Hematopoietic multipotent progenitor cell treated with erythropoietin and hydrocortisone succinate and interleukin-3 and kit ligand, for 8 days (in vitro differentiated cells): ENCODE results near the gene USP12.
"Not testable (repeated sequence)": the region's sequence is repeated elsewhere in the genome, so short reads cannot be mapped to it uniquely, and the experiment has no call there.

Source experiments
- DNase-seq: peaks from one replicate; pipeline ENCODE4 v3.0.0-alpha.2; 2015

USP12 gene

DNA sequence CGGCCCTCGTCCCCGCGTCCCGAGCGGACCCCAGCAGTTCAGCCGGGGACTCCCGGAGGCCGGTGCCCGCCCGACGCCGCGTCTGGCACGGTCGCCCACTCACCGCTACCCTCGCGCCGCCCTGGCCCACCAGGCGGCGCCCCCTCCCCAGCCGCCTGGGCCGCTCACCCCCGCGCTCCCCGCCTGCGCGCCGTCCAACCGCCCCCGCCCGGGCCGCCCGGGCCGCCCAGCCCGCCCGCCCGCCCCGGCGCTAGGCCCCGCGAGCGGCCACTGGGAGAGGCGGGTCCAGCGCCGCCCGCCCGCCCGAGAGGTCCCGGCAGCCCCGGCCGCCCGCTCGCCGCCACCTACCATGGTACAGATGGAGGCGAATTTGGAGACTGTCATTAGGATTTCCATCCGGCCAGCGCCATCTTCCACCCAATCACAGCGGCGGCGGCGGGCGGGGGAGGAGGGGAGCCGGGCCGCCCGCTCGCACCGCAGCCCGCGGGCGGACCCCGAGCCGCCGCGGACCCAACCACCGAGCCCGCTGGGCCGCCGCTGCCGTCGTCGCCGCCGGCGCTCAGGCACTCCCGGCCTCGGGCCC lies at the start of gene USP12:
TSS of gene USP12 (minus strand) at position 568 of the 583 bp plus-strand sequence. CDS start at position 396, 172 bp downstream.
- DNase-seq = no peak

DNA sequence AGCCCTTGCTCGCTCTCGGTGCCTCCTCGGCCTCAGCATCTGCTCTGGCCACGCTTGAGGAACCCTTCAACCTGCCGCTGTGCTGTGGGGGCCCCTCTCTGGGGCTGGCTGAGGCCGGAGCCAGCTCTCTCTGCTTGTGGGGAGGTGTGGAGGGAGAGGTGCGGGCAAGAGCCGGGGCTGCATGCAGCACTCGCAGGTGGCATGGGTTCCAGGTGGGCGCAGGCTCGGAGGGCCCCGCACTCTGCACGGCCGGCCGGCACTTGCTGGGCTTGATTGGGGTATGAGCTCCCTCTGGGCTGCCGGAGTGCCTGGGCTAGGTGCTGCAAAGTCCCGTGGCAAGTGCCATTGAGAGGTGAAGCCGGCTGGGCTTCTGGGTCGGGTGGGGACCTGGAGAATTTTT lies 48.0 kb upstream of the USP12 start:
- DNase-seq = no peak

DNA sequence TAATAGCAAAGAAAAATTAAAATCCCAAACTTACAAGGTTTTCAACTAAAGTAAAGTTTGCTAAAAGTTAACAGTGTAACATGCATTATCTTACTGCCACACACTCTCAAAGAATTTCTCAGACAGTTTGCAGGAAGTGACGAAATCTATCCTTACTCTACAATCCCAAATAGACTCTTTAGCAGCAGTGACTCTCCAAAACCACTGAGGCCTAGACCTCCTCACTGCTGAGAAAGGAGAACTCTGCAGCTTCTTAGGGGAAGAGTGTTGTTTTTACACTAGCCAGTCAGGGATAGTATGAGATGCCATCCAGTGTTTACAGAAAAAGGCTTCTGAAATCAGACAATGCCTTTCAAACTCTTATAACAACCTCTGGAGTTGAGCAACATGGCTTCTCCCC lies 47.2 kb upstream of the USP12 start:
- peak; percentile 32 for DNase-seq

- peak; percentile 59 for DNase-seq
Observed at GRCh38 chr13:27217791-27218190, 46.2 kb upstream of the USP12 start.

GRCh38 chr13:27213386-27213785 lies 41.8 kb upstream of the USP12 start:
- DNase-seq = not testable (repeated sequence)

DNA sequence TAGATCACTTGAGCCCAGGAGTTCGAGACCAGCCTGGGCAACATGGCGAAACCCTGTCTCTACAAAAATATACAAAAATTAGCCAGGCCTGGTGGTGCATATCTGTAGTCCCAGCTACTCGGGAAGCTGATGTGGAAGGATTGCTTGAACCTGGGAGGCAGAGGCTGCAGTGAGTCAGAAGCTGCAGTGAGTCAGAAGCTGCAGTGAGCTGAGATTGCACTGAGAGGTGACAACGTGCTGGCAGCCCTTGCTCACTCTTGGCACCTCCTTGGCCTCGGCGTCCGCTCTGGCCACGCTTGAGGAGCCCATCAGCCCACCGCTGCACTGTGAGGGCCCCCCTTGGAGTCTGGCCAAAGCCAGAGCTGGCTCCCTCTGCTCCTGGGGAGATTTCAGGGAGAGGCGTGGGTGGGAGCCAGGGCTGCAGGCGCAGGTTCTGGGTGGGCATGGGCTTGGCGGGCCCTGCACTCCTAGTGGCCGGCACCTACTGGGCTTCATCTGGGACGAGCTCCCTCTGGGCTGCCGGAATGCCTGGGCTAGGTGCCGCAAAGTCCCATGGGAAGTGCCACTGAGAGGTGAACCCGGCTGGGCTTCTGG lies 40.3 kb upstream of the USP12 start:
- DNase-seq = no peak

DNA sequence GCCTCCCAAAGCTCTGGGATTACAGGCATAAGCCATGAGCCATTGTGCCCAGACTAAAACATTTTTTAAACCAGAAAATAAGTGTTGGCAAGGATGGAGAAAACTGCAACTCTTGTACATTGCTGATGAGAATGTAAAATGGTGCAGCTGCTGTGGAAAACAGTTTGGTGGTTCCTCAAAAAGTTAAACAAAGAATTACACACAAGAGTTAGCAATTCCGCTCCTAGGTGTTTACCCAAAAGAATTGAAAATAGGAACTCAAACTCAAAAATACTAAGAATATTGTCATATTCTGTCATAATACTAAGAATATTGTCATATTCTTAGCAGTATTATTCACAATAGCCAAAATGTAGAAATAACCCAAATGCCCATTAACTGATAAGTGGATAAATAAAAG lies 39.7 kb upstream of the USP12 start:
- no peak for DNase-seq

- no peak for DNase-seq
Observed at GRCh38 chr13:27208514-27208913, 36.9 kb upstream of the USP12 start.

- peak; percentile 56 for DNase-seq
Observed at GRCh38 chr13:27203854-27204253, 32.2 kb upstream of the USP12 start.

- DNase-seq = peak; percentile 23
Observed at GRCh38 chr13:27203186-27203585, 31.6 kb upstream of the USP12 start.

DNA sequence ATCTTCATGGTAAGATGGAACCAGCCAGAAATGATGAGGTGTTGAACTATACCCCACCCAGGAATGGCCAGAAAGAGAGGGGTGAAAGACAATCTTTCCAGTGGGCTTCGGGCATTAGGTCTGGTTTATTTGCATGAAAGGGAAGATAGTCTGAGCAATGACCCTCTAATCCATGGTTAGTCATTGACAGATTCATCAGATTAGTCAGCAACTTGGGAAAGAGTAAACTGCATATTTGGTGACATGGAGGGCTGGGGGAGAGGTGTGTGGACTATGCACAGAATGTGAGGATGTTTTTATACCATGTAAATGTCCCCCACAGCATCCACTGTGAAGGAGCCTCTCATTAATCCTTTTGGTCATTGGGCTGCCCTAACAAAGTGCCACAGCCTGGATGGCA lies 30.1 kb upstream of the USP12 start:
- no peak for DNase-seq

DNA sequence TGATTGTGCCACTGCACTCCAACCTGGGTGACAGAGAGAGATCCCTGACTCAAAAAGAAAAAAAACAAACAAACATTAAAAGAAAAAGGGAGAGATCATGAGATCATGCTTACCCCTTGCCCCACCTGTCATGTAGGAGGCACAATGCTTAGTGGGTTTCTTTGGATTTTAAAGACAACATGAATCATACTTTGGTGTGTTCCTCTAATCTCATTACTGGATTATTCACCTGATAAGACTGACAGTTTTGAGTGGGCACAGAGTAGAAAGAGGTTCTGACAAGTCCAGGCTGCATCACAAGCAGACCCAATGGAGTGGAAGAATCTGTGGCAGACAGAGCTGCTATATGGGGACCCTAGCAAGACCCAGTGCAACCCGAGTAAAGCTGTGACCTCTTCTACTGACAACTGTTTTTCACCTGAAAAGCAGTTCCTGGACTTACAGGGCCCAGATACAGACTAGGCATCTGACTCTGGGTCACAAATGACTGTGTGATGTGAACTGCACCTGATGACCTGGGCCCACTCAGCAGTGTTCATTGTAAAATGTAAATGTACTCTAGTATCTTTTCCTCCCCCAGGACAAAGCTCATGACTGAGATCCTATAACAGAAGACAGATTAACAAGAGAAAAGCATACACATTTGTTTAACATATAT lies 28.9 kb upstream of the USP12 start:
- DNase-seq = no peak

- no peak for DNase-seq
Observed at GRCh38 chr13:27199696-27200095, 28.1 kb upstream of the USP12 start.

- DNase-seq = no peak
Observed at GRCh38 chr13:27199211-27199610, 27.6 kb upstream of the USP12 start.

- peak; percentile 52 for DNase-seq
Observed at GRCh38 chr13:27194895-27195764, 23.5 kb upstream of the USP12 start.

DNA sequence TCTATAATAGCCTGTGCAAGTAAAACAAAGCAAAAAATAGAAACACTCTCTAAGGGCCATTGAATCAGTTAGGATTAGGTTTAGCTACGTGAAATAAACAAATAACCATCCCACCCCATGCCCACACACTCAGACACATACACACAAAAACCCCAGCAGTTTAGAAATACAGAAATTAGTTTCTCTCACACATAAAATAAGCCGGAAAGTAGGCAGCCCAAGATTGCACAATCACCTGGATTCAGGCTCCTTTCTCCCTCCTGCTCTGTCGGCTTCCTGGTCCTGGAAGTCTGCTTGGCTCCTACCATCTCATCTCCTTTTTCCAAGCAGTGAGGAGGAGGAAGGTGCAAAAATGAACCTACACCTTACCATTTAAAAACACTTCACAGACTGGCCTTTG lies 22.6 kb upstream of the USP12 start:
- no peak for DNase-seq

GRCh38 chr13:27193496-27193895 lies 21.9 kb upstream of the USP12 start:
- DNase-seq = no peak

- DNase-seq = no peak
Observed at GRCh38 chr13:27192973-27193372, 21.4 kb upstream of the USP12 start.

DNA sequence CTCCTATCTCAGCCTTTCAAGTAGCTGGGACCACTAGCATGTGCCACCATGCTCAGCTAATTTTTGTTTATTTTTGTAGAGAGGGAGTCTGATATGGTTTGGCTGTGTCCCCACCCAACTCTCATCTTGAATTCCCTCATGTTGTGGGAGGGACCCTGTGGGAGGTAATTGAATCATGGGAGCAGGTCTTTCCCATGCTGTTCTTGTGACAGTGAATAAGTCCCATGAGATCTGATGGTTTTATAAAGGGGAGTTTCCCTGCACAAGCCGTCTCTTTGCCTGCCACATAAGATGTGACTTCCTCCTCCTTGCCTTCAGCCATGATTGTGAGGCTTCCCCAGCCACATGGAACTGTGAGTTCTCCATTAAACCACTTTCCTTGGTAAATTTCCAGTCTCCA lies 20.8 kb upstream of the USP12 start:
- DNase-seq = peak; percentile 10

GRCh38 chr13:27189192-27189591 lies 17.6 kb upstream of the USP12 start:
- DNase-seq = no peak

GRCh38 chr13:27188239-27188638 lies 16.6 kb upstream of the USP12 start:
- no peak for DNase-seq

- no peak for DNase-seq
Observed at GRCh38 chr13:27186295-27186694, 14.7 kb upstream of the USP12 start.

DNA sequence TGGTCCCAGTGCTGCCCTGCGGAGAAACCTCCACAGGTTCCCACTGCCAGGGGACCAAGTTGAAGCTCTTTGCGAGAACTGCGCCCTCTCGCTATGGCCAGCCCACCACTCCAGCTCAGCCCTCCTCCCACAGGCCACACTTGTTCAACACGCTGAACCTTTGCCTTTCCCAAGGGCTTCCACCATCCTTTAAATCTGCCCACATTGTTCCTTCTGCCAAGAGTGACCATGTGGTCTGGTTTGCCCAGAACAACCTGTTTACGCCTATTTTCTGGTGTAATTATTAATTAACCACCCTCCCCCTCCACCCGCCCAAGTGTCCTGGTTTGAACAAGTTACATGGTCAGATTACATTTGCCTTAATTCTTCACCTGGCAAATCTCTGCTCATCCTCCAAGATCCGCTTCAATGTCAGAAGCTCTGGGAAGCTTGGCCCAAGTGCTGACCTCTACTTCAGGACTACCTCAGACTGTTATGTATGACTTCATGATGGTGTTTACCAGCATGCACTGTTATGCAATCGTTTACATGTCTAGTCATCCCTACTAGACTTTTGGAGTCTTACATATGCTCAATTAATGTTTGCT lies 12.0 kb upstream of the USP12 start:
- DNase-seq = no peak
